ENCODE measurements around the gene DCLK1.
"Not testable (repeated sequence)": the region's sequence is repeated elsewhere in the genome, so short reads cannot be mapped to it uniquely, and the experiment has no call there.

Gene DCLK1

GRCh38 chr13:36082806-36083205, 48.4 kb downstream of the DCLK1 start:
- DNase-seq = no peak

- no peak for DNase-seq
These were observed 48.8 kb downstream of the DCLK1 start for GRCh38 chr13:36082396-36082795.

GRCh38 chr13:36076211-36076610, 55.0 kb downstream of the DCLK1 start:
- no peak for DNase-seq

- no peak for DNase-seq
These were observed 56.5 kb downstream of the DCLK1 start for GRCh38 chr13:36074659-36075058.

GRCh38 chr13:36072152-36072935, 58.8 kb downstream of the DCLK1 start:
- no peak for DNase-seq

GRCh38 chr13:36070504-36071192, 60.5 kb downstream of the DCLK1 start:
- DNase-seq = not testable (repeated sequence)

- no peak for DNase-seq
These were observed 61.3 kb downstream of the DCLK1 start for GRCh38 chr13:36069881-36070366.

- no peak for DNase-seq
These were observed 62.2 kb downstream of the DCLK1 start for GRCh38 chr13:36068991-36069390.

- no peak for DNase-seq
These were observed 62.6 kb downstream of the DCLK1 start for GRCh38 chr13:36068566-36068965.

GRCh38 chr13:36067746-36068381, 63.3 kb downstream of the DCLK1 start:
- no peak for DNase-seq

GRCh38 chr13:36062249-36062648, 68.9 kb downstream of the DCLK1 start:
- DNase-seq = no peak

GRCh38 chr13:36061621-36062020, 69.6 kb downstream of the DCLK1 start:
- DNase-seq = no peak

- no peak for DNase-seq
These were observed 70.1 kb downstream of the DCLK1 start for GRCh38 chr13:36061054-36061453.

- no peak for DNase-seq
These were observed 71.9 kb downstream of the DCLK1 start for GRCh38 chr13:36059321-36059720.

GRCh38 chr13:36058116-36058515, 73.1 kb downstream of the DCLK1 start:
- no peak for DNase-seq

GRCh38 chr13:36057547-36057946, 73.6 kb downstream of the DCLK1 start:
- no peak for DNase-seq

GRCh38 chr13:36057041-36057440, 74.1 kb downstream of the DCLK1 start:
- DNase-seq = no peak

GRCh38 chr13:36055366-36055765, 75.8 kb downstream of the DCLK1 start:
- DNase-seq = no peak

GRCh38 chr13:36054041-36054440, 77.1 kb downstream of the DCLK1 start:
- no peak for DNase-seq

GRCh38 chr13:36051082-36051481, 80.1 kb downstream of the DCLK1 start:
- no peak for DNase-seq

GRCh38 chr13:36046672-36047071, 84.5 kb downstream of the DCLK1 start:
- DNase-seq = no peak

GRCh38 chr13:36038785-36039555, 92.2 kb downstream of the DCLK1 start:
- no peak for DNase-seq

GRCh38 chr13:36033035-36033434, 98.1 kb downstream of the DCLK1 start:
- no peak for DNase-seq

Measured in stimulated activated naive CD4-positive, alpha-beta T cell (primary cell).